ENCODE data around the gene CREG2.

DNA sequence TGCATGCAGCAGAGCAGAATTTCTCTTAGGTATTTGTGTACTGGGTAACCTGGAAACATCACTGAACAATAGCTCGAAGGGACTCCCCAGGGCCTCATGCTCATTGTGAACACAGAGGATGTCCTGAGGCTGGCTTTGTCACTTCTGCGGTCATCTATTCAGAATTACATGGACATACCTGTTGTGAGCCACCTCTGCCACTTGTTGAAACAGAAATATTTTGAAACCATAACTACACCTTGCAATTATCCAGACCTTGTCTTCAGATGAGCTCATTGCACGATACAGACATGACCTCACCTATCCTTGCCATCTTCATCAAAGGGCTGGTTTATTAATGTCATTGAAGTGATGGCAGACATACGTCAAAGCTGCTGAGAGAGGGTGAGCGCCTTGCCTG, 23.4 kb upstream of the CREG2 start:
- TF ChIP-seq CTCF (IDR thresholded peaks at IDR 0.05) (no peak), EP300 (IDR thresholded peaks at IDR 0.05; ENCODE audit: low read depth) (no peak), POLR2AphosphoS5 (IDR thresholded peaks at IDR 0.05) (no peak), POLR2A (IDR thresholded peaks at IDR 0.05) (no peak)

Measured in transverse colon (tissue), 4 donors.